SK-N-SH (cell line): ENCODE data around the gene CYP4B1. TPM values are rescaled to one million over a fixed set of nuclear protein-coding genes. Genes with fewer than 3 reads are reported as not detected.

ENCODE experiments used
- CTCF ChIA-PET: fragments of 300-600, 350-600 bp; formaldehyde crosslinking; extraction: SDS; loops from one replicate; lab custom pipeline; 2021; lab: Yijun Ruan, JAX
- POLR2A ChIA-PET: fragments of 350-600 bp; sonication (Branson Sonifier 250); formaldehyde crosslinking; extraction: SDS; loops from one replicate; lab custom pipeline; 2020; ENCODE audit warnings: antibody characterized with exemption, inconsistent platforms; lab: Yijun Ruan, JAX
- DNase-seq: peaks from one replicate; pipeline ENCODE4 v3.0.0; 2012
- H2AFZ ChIP-seq: fragments of 200-600 bp; sonication (generic); 2 replicates; pipeline ENCODE4 v1.8.1; 2016; ENCODE audit warnings: antibody characterized with exemption, mild to moderate bottlenecking, low read depth
- H3F3A ChIP-seq: fragments of 200-600 bp; sonication (generic); replicated peaks from 2 replicates; pipeline ENCODE3; 2016; ENCODE audit warnings: antibody characterized with exemption, mild to moderate bottlenecking; ENCODE audit not compliant: insufficient read depth
- H3K27ac ChIP-seq, 2 experiments: fragments of 200-500 bp in 1 of 2; fragments of 200-600 bp in 1 of 2; sonication (Bioruptor generic) in 1 of 2; sonication (generic), shearing (Covaris generic) in 1 of 2; 2 replicates each; pipeline versions ENCODE4 v1.5.1 to v1.6.1; 2014 to 2016; ENCODE audit warnings: low read depth in 2 of 2, inconsistent platforms in 1 of 2, low read length in 1 of 2, mild to moderate bottlenecking in 1 of 2, mixed read lengths in 1 of 2
- H3K27me3 ChIP-seq: fragments of 200-600 bp; sonication (generic), shearing (Covaris generic); 2 replicates; pipeline ENCODE4 v1.6.1; 2016; ENCODE audit warnings: mixed run types; ENCODE audit not compliant: insufficient read depth
- H3K36me3 ChIP-seq, 2 experiments: fragments of 200-500 bp in 1 of 2; fragments of 200-600 bp in 1 of 2; sonication (Bioruptor generic) in 1 of 2; sonication (generic) in 1 of 2; replicated peaks in 1 of 2; 2 replicates each; pipeline versions ENCODE3 to v1.5.1; 2014 to 2016; ENCODE audit warnings: low read length in 1 of 2, mild to moderate bottlenecking in 1 of 2; ENCODE audit not compliant: insufficient read depth in 2 of 2, control insufficient read depth in 1 of 2
- H3K4me1 ChIP-seq, 2 experiments: fragments of 200-500 bp in 1 of 2; fragments of 200-600 bp in 1 of 2; sonication (Bioruptor generic) in 1 of 2; sonication (generic), shearing (Covaris generic) in 1 of 2; 2 replicates each; pipeline versions ENCODE4 v1.5.1 to v1.6.1; 2014 to 2016; ENCODE audit warnings: low read depth in 1 of 2, low read length in 1 of 2, mixed run types in 1 of 2; ENCODE audit not compliant: insufficient read depth in 2 of 2, control insufficient read depth in 1 of 2
- H3K4me2 ChIP-seq: fragments of 200-600 bp; sonication (generic), shearing (Covaris generic); 2 replicates; pipeline ENCODE4 v1.6.1; 2017; ENCODE audit warnings: mixed run types
- H3K4me3 ChIP-seq, 2 experiments: fragments of 200-500 bp in 1 of 2; fragments of 200-600 bp in 1 of 2; sonication (Bioruptor generic) in 1 of 2; sonication (generic), shearing (Covaris generic) in 1 of 2; 2 replicates each; pipeline versions ENCODE4 v1.5.1 to v1.8.1; 2014 to 2016; ENCODE audit warnings: low read depth in 2 of 2, inconsistent platforms in 1 of 2, low read length in 1 of 2, mild to moderate bottlenecking in 1 of 2, mixed read lengths in 1 of 2, moderate library complexity in 1 of 2
- H3K79me2 ChIP-seq: fragments of 200-600 bp; sonication (generic); 2 replicates; pipeline ENCODE4 v1.8.1; 2017; ENCODE audit warnings: mild to moderate bottlenecking; ENCODE audit not compliant: insufficient read depth
- H3K9ac ChIP-seq: fragments of 200-600 bp; sonication (generic); 2 replicates; pipeline ENCODE4 v1.6.1; 2017; ENCODE audit warnings: mixed run types
- H3K9me2 ChIP-seq: fragments of 200-600 bp; sonication (generic); 2 replicates; pipeline ENCODE4 v1.6.1; 2017; ENCODE audit warnings: mixed run types
- H3K9me3 ChIP-seq: fragments of 200-600 bp; sonication (generic); 2 replicates; pipeline ENCODE4 v1.6.1; 2017; ENCODE audit warnings: mixed run types, mild to moderate bottlenecking, moderate library complexity
- H4K20me1 ChIP-seq: fragments of 200-600 bp; sonication (generic); 2 replicates; pipeline ENCODE4 v1.6.1; 2017; ENCODE audit warnings: mild to moderate bottlenecking, mixed run types; ENCODE audit not compliant: insufficient read depth
- EP300 ChIP-seq, 2 experiments: IDR thresholded peaks; 2 replicates each; pipeline versions ENCODE4 v1.4.0 to v1.6.1; 2012; ENCODE audit warnings: borderline replicate concordance in 1 of 2, low read depth in 1 of 2, low read length in 1 of 2
- FOSL2 ChIP-seq: IDR thresholded peaks from 2 replicates; pipeline ENCODE4 v1.4.0; 2012; ENCODE audit warnings: low read depth, mild to moderate bottlenecking, moderate library complexity, borderline replicate concordance
- FOXM1 ChIP-seq: IDR thresholded peaks from 2 replicates; pipeline ENCODE4 v1.4.0; 2012; ENCODE audit warnings: low read depth, mild to moderate bottlenecking
- GABPA ChIP-seq: IDR thresholded peaks from 2 replicates; pipeline ENCODE4 v1.4.0; 2012; ENCODE audit warnings: low read depth, mild to moderate bottlenecking
- IRF3 ChIP-seq: fragments of 150-350 bp; IDR thresholded peaks from 2 replicates; pipeline ENCODE4 v1.6.1; 2016; ENCODE audit warnings: mild to moderate bottlenecking, low read depth, low read length
- JUND ChIP-seq: IDR thresholded peaks from 2 replicates; pipeline ENCODE4 v1.4.0; 2012
- MXI1 ChIP-seq: IDR thresholded peaks from 2 replicates; pipeline ENCODE4 v1.6.1; 2012; ENCODE audit warnings: mild to moderate bottlenecking, low read depth, low read length, improper control_type of control experiment
- NFIC ChIP-seq: IDR thresholded peaks from 2 replicates; pipeline ENCODE4 v1.4.0; 2012; ENCODE audit warnings: borderline replicate concordance
- RFX5 ChIP-seq: IDR thresholded peaks from 2 replicates; pipeline ENCODE4 v1.6.1; 2012; ENCODE audit warnings: mild to moderate bottlenecking, improper control_type of control experiment, low read length
- RXRA ChIP-seq: IDR thresholded peaks from 2 replicates; pipeline ENCODE4 v1.4.0; 2012; ENCODE audit warnings: low read depth, mild to moderate bottlenecking, borderline replicate concordance
- SIN3A ChIP-seq: IDR thresholded peaks from 2 replicates; pipeline ENCODE4 v1.6.1; 2012; ENCODE audit warnings: low read depth, mild to moderate bottlenecking, low read length, moderate library complexity, borderline replicate concordance
- SMC3 ChIP-seq: IDR thresholded peaks from 2 replicates; pipeline ENCODE4 v1.6.1; 2012; ENCODE audit warnings: low read depth, low read length, improper control_type of control experiment
- TAF1 ChIP-seq: IDR thresholded peaks from 2 replicates; pipeline ENCODE4 v1.6.1; 2012; ENCODE audit warnings: low read depth, mild to moderate bottlenecking, low read length, moderate library complexity, borderline replicate concordance
- TCF12 ChIP-seq: IDR thresholded peaks from 2 replicates; pipeline ENCODE4 v1.4.0; 2012
- YY1 ChIP-seq: IDR thresholded peaks from 2 replicates; pipeline ENCODE4 v1.4.0; 2012; ENCODE audit warnings: low read depth, mild to moderate bottlenecking
- ZBTB33 ChIP-seq: IDR thresholded peaks from 2 replicates; pipeline ENCODE4 v1.4.0; 2012; ENCODE audit warnings: low read depth, borderline replicate concordance
- WGBS: methylation state at CpG from one replicate; pipeline ENCODE4 v1.1.6; 2017; ENCODE audit warnings: low lambda C conversion rate; 5-methylcytosine and 5-hydroxymethylcytosine counted together
- polyA plus RNA-seq, 3 experiments: library from polyadenylated mRNA; depleted of rRNA; stranded (reverse); fragments of >200 nt; gene quantifications; 2 replicates each; pipeline ENCODE4 v1.2.3, GENCODE V29; 2012

Gene CYP4B1
- polyA plus RNA-seq, 1 of the 3 experiments (the other 2 are of a cell fraction) = not detected

- TF ChIP-seq ZBTB33 = no peak
- TF ChIP-seq SIN3A = no peak
- no peak for TF ChIP-seq GABPA
- no peak for TF ChIP-seq TCF12
- TF ChIP-seq YY1 = no peak
- TF ChIP-seq EP300 (IDR thresholded peaks at IDR 0.05; ENCODE audit: borderline replicate concordance in 1 of 2, low read depth in 1 of 2, low read length in 1 of 2) = no peak
- TF ChIP-seq FOXM1 = no peak
- TF ChIP-seq TAF1 = no peak
- TF ChIP-seq IRF3 = no peak
- no peak for TF ChIP-seq SMC3
- TF ChIP-seq RXRA = no peak
- TF ChIP-seq RFX5 = no peak
- H4K20me1 ChIP-seq = no peaks in the 10 kb centered on the region
- H3F3A ChIP-seq = no peaks in the 10 kb centered on the region
- ChIA-PET CTCF (no interaction called here), POLR2A (no interaction called here)
- DNase-seq = no peak
- no peak overlapping the region for H3K9ac ChIP-seq
- no peaks in the 10 kb centered on the region for H3K9me2 ChIP-seq
- H3K79me2 ChIP-seq = no peaks in the 10 kb centered on the region
- no peak overlapping the region for H3K4me3 ChIP-seq
- H3K9me3 ChIP-seq = no peaks in the 10 kb centered on the region
- no peak overlapping the region for H3K27ac ChIP-seq
- H3K4me2 ChIP-seq = no peak overlapping the region
- WGBS = 30% methylated on average over 4 of the region's 5 CpGs
- no peak overlapping the region for H2AFZ ChIP-seq
- no peaks in the 10 kb centered on the region for H3K27me3 ChIP-seq
- no peaks in the 10 kb centered on the region for H3K36me3 ChIP-seq
- no peaks in the 10 kb centered on the region for H3K4me1 ChIP-seq
These were observed 12.2 kb downstream of the CYP4B1 start for GRCh38 chr1:46811053-46811452.

GRCh38 chr1:46812065-46812963 is 13.5 kb downstream of the CYP4B1 start:
- Histone ChIP-seq H3K4me1 (no peaks in the 10 kb centered on the region), H3K9ac (no peak overlapping the region), H3K4me3 (no peak overlapping the region), H4K20me1 (no peaks in the 10 kb centered on the region), H3K9me3 (no peaks in the 10 kb centered on the region), H3F3A (no peaks in the 10 kb centered on the region), H3K9me2 (no peaks in the 10 kb centered on the region), H3K4me2 (no peak overlapping the region), H2AFZ (no peak overlapping the region), H3K36me3 (no peaks in the 10 kb centered on the region), H3K27me3 (no peaks in the 10 kb centered on the region), H3K79me2 (no peaks in the 10 kb centered on the region), H3K27ac (no peak overlapping the region)
- ChIA-PET CTCF (interaction anchor here (0.6 to 1.2 kb wide), 4 partner anchors 10 to 642 kb away, joined by 3 read pairs; no protein-coding TSS in a partner anchor), POLR2A (no interaction called here)
- peak; percentile 11 for DNase-seq
- WGBS = 22% methylated on average over 4 of the region's 11 CpGs
- TF ChIP-seq NFIC (no peak), JUND (no peak), FOXM1 (no peak), EP300 (IDR thresholded peaks at IDR 0.05; ENCODE audit: borderline replicate concordance in 1 of 2, low read depth in 1 of 2, low read length in 1 of 2) (no peak), FOSL2 (no peak), TCF12 (no peak), SIN3A (no peak), MXI1 (no peak), TAF1 (no peak), IRF3 (no peak)
